ENCODE data around the gene PIMREG.

GRCh38 chr17:6476076-6476809 is 32.0 kb downstream of the PIMREG start:
- TF ChIP-seq CTCF (IDR thresholded peaks at IDR 0.05; ENCODE audit: borderline replicate concordance, extremely low read depth, low read length, poor library complexity, severe bottlenecking) (no peak), EZH2 (IDR thresholded peaks at IDR 0.05; ENCODE audit: borderline replicate concordance, low read depth, low read length, severe bottlenecking) (no peak)
